ENCODE results near the gene EXOC6B. TPM values are rescaled to one million over a fixed set of nuclear protein-coding genes. Genes with fewer than 3 reads are reported as not detected.

EXOC6B gene
- total RNA-seq, 1 donor from 2014 or later, result 32.2 TPM

- H3K36me3 Mint-ChIP-seq (ENCODE audit: low read depth), result peaks cover 10% of the 10 kb centered on the region
Observed at GRCh38 chr2:72483346-72483745, 342.5 kb downstream of the EXOC6B start.

GRCh38 chr2:72475246-72475645 is 350.6 kb downstream of the EXOC6B start:
- Mint-ChIP-seq H3K27ac (ENCODE audit: unreplicated experiment) (no peak overlapping the region), H3K36me3 (ENCODE audit: low read depth) (peaks cover 28% of the 10 kb centered on the region), H3K27me3 (ENCODE audit: low read depth) (no peaks in the 10 kb centered on the region)

More at GRCh38 chr2:72483346-72483745, 342.5 kb downstream of the EXOC6B start:
- Mint-ChIP-seq H3K27me3 (ENCODE audit: low read depth) (no peaks in the 10 kb centered on the region), H3K9me3 (ENCODE audit: low read depth) (peaks cover 3% of the 10 kb centered on the region), H3K4me1 (ENCODE audit: low read depth) (peaks cover 2% of the 10 kb centered on the region), H3K27ac (ENCODE audit: unreplicated experiment) (no peak overlapping the region), H3K4me3 (ENCODE audit: unreplicated experiment) (no peak overlapping the region)
- no peak for DNase-seq (ENCODE audit: low spot score)
- TF ChIP-seq CTCF (IDR thresholded peaks at IDR 0.05), result no peak

GRCh38 chr2:72457801-72458516 is 367.9 kb downstream of the EXOC6B start:
- no peak overlapping the region for H3K4me3 Mint-ChIP-seq (ENCODE audit: unreplicated experiment)
- peaks cover 3% of the 10 kb centered on the region for H3K36me3 Mint-ChIP-seq (ENCODE audit: low read depth)
- no peak for TF ChIP-seq CTCF (IDR thresholded peaks at IDR 0.05)
- H3K27me3 Mint-ChIP-seq (ENCODE audit: low read depth), result no peaks in the 10 kb centered on the region
- no peaks in the 10 kb centered on the region for H3K9me3 Mint-ChIP-seq (ENCODE audit: low read depth)
- no peak for DNase-seq (ENCODE audit: low spot score)
- no peak overlapping the region for H3K27ac Mint-ChIP-seq (ENCODE audit: unreplicated experiment)
- peaks cover 15% of the 10 kb centered on the region for H3K4me1 Mint-ChIP-seq (ENCODE audit: low read depth)

More at GRCh38 chr2:72475246-72475645, 350.6 kb downstream of the EXOC6B start:
- Mint-ChIP-seq H3K9me3 (ENCODE audit: low read depth) (peaks cover 45% of the 10 kb centered on the region), H3K4me1 (ENCODE audit: low read depth) (peaks cover 2% of the 10 kb centered on the region), H3K4me3 (ENCODE audit: unreplicated experiment) (no peak overlapping the region)
- DNase-seq (ENCODE audit: low spot score), result no peak
- no peak for TF ChIP-seq CTCF (IDR thresholded peaks at IDR 0.05)

GRCh38 chr2:72454189-72454588 is 371.6 kb downstream of the EXOC6B start:
- TF ChIP-seq CTCF (IDR thresholded peaks at IDR 0.05), result no peak
- Mint-ChIP-seq H3K27me3 (ENCODE audit: low read depth) (no peaks in the 10 kb centered on the region), H3K36me3 (ENCODE audit: low read depth) (no peaks in the 10 kb centered on the region), H3K4me3 (ENCODE audit: unreplicated experiment) (no peak overlapping the region), H3K9me3 (ENCODE audit: low read depth) (no peaks in the 10 kb centered on the region), H3K27ac (ENCODE audit: unreplicated experiment) (no peak overlapping the region), H3K4me1 (ENCODE audit: low read depth) (peaks cover 20% of the 10 kb centered on the region)
- no peak for DNase-seq (ENCODE audit: low spot score)

- Mint-ChIP-seq H3K4me3 (ENCODE audit: unreplicated experiment) (no peak overlapping the region), H3K27ac (ENCODE audit: unreplicated experiment) (no peak overlapping the region), H3K4me1 (ENCODE audit: low read depth) (no peaks in the 10 kb centered on the region), H3K36me3 (ENCODE audit: low read depth) (peaks cover 2% of the 10 kb centered on the region), H3K9me3 (ENCODE audit: low read depth) (peaks cover 12% of the 10 kb centered on the region), H3K27me3 (ENCODE audit: low read depth) (no peaks in the 10 kb centered on the region)
- DNase-seq (ENCODE audit: low spot score), result no peak
- TF ChIP-seq CTCF (IDR thresholded peaks at IDR 0.05), result no peak
Observed at GRCh38 chr2:72442270-72442669, 383.6 kb downstream of the EXOC6B start.

Measured in chondrocyte (in vitro differentiated cells).